GM10248 (cell line): ENCODE results near the gene PHKG2.

Experiments used
- CTCF ChIA-PET: fragments of 300-600 bp; sonication (Branson Sonifier 250); formaldehyde crosslinking; extraction: SDS; loops from one replicate; lab custom pipeline; 2021; ENCODE audit warnings: antibody characterized with exemption; lab: Yijun Ruan, JAX
- POLR2A ChIA-PET: fragments of 350-650 bp; sonication (Branson Sonifier 250); formaldehyde crosslinking; extraction: SDS; loops from one replicate; lab custom pipeline; 2020; ENCODE audit warnings: antibody characterized with exemption; lab: Yijun Ruan, JAX
- DNase-seq: peaks from one replicate; pipeline ENCODE4 v3.0.0; 2012; ENCODE audit errors: extremely low spot score
- TF ChIP-seq, protein P1 (sequence below): IDR thresholded peaks from 2 replicates; pipeline ENCODE4 v1.5.1; 2012; ENCODE audit warnings: mild to moderate bottlenecking, low read depth; ENCODE audit errors: extremely low read depth, missing control alignments, control extremely low read depth

The PHKG2 gene

DNA sequence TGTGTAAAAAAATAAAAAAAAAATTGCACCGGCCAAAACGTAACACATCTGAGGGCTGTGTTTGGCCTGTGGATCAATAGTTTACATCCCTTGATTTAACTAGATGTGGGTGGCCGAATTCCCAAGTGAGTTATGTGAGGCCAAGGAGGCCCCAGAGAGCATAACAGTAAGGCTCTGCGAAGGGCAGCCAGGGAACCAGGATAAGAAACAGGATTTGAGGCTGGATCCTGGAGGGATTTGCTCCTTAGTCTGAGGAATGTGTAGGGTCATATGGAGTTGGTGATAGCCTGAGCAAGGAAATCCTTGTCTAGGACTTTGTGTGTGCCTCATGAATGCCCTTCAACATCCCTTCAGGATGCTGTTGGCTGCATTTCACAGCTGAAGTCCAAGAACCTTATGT, 2.0 kb downstream of the PHKG2 start:
- TF ChIP-seq, protein P1, sequence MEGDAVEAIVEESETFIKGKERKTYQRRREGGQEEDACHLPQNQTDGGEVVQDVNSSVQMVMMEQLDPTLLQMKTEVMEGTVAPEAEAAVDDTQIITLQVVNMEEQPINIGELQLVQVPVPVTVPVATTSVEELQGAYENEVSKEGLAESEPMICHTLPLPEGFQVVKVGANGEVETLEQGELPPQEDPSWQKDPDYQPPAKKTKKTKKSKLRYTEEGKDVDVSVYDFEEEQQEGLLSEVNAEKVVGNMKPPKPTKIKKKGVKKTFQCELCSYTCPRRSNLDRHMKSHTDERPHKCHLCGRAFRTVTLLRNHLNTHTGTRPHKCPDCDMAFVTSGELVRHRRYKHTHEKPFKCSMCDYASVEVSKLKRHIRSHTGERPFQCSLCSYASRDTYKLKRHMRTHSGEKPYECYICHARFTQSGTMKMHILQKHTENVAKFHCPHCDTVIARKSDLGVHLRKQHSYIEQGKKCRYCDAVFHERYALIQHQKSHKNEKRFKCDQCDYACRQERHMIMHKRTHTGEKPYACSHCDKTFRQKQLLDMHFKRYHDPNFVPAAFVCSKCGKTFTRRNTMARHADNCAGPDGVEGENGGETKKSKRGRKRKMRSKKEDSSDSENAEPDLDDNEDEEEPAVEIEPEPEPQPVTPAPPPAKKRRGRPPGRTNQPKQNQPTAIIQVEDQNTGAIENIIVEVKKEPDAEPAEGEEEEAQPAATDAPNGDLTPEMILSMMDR = no peak
- DNase-seq = no peak
- ChIA-PET CTCF (interaction anchor here (0.8 to 1.8 kb wide), 5 partner anchors 9 to 105 kb away, joined by 3 read pairs; no protein-coding TSS in a partner anchor), POLR2A (no interaction called here)

DNA sequence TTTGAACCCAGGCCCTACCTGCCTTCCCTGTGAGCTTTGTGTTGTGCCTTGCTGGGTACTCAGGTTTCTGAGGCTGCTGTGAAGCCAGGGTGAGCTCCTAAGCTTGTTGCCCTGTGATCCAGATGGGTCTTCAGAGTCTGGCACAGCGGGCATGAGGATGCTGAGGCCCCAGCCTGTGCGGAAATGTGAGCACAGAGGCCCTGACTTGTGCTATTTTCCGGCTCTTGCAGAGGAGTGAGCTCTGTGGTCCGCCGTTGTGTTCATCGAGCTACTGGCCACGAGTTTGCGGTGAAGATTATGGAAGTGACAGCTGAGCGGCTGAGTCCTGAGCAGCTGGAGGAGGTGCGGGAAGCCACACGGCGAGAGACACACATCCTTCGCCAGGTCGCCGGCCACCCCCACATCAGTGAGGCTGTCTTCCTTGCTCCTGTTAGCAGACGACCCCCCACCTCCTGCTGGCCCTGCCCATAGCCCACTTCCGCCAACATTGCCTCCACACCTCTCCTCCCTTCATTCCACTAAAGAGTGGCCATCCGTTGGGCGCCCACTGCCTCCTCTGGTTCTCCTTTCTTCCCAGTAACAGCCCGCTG, 2.7 kb downstream of the PHKG2 start:
- ChIA-PET POLR2A (no interaction called here), CTCF (interaction anchor here (0.8 to 1.7 kb wide), 5 partner anchors 9 to 104 kb away, joined by 3 to 6 read pairs (median 3); no protein-coding TSS in a partner anchor)
- TF ChIP-seq, protein P1 = no peak
- DNase-seq = no peak

DNA sequence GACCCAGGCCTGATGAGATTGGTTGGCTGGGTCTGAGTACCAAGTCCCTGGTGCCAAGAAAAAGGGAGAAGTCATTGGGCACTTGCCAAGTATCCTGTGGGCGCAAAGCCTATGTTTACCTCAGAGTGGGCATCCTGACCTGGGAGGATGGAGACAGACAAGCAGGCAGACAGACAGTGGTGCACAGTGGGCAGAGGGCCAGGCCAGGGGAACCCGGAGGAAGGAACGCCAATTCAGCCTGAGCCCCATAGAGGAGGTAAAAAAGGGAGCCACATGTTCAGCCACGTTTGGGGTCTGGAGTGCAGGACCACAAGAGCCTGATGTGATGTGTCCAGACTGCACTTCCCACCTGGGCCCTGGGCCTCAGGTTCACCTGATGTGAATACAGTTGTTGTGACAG, 5.4 kb downstream of the PHKG2 start:
- POLR2A ChIA-PET = no interaction called here

GRCh38 chr16:30755955-30756780, 7.9 kb downstream of the PHKG2 start:
- DNase-seq = no peak
- ChIA-PET POLR2A (no interaction called here), CTCF (no interaction called here)
- TF ChIP-seq, protein P1 = no peak

More for the DNA sequence above, 5.4 kb downstream of the PHKG2 start:
- CTCF ChIA-PET = interaction anchor here (1.0 kb wide), 1 partner anchor 21 kb away, joined by 5 read pairs; no protein-coding TSS in a partner anchor
- DNase-seq = no peak
- TF ChIP-seq, protein P1 = no peak

DNA sequence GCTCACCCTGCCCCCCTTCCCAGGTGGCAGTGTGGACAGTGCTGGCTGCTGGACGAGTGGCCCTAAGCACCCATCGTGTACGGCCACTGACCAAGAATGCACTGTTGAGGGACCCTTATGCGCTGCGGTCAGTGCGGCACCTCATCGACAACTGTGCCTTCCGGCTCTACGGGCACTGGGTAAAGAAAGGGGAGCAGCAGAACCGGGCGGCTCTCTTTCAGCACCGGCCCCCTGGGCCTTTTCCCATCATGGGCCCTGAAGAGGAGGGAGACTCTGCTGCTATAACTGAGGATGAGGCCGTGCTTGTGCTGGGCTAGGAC, 8.5 kb downstream of the PHKG2 start:
- POLR2A ChIA-PET = no interaction called here
- CTCF ChIA-PET = no interaction called here
- TF ChIP-seq, protein P1 = no peak
- DNase-seq = no peak

DNA sequence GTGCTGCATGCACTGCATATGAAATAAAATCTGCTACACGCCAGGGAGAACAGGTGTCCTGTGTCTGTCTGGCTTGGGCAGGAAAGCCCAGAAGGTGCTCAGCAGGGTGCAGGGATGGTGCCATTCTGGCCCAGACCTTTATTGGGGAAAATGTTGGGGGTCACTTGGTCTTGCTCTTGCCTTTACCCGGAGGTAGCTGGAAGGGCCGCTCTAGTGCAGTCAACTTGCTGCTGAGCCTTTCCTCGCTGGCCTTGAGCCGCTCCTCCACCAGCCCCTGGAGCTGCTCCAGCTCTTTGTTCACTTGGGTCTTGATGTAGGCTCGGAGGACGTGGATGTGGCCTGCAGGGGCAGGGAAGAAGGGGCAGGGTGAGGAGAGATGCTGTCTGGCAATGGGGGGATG, 9.1 kb downstream of the PHKG2 start:
- ChIA-PET CTCF (no interaction called here), POLR2A (no interaction called here)
- TF ChIP-seq, protein P1 = no peak
- DNase-seq = no peak
